Measurements from ENCODE around the gene NAT9. TPM values are rescaled to one million over a fixed set of nuclear protein-coding genes. Genes with fewer than 3 reads are reported as not detected.

NAT9 gene
- total and polyA plus RNA-seq, 2 donors (not counting 3 experiments of a cell fraction or from before 2014, with no cell fraction given): 39.3 to 44.8 TPM

DNA sequence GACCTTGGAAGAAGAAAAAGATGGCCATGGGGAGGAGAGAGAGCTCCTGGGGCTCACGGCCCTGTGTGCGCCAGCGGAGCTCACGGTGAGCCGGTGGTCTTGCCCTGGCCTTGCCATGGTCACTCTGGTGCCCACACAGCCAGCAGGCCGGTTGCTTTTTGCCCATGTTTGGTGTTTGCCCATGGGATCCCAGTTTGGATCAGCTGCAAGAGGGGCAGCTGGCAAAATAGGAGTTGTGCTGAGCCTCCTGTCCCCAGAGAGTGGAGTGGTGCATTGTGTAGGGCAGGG lies 26.2 kb downstream of the NAT9 start:
- no peaks in the 10 kb centered on the region for H3K27me3 ChIP-seq (ENCODE audit: control insufficient read depth in 2 of 2, insufficient read depth in 2 of 2, low read length in 2 of 2)

DNA sequence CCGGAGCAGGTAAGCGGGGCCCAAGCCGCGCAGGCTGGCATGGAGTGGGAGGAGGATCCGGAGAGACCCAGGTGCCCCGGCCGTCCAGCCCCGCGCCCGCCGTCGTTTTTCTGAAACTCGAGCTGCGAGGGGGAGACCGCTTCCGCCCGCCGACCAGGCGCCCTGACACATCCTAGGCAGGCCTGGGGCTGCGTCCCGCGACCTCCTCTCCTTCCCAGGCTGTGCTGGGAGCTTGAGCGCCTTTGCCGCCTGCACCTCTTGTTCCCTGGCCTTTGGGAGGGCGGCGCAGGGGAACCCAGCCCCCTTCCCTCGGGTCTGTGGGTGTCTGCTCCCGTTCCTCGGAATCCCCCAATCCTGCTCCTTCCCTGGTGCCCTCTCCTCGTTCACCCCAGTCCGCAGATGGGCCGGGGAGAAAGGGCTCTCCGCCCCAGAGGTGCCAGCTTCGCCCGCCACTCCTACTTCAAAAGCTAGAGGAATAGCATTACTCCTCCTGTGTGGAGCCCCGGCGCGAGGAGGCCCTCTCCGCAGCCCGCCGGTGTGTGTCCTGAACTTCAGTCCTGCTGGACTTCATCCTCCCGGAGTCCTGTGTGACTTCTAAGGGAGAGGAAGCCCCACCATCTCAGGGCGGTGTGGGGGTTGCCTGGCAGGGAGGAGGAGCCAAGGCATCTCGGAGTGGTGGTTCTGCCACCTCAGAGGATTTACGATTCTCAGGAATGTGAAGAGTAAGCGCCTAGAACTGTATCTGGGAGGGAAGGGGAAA lies 26.7 kb downstream of the NAT9 start:
- CTCF ChIA-PET: interaction anchor here (0.8 to 2.3 kb wide), 11 partner anchors 9 to 113 kb away, joined by 3 to 17 read pairs (median 5); partner anchors contain the start of gene NAT9
- POLR2A ChIA-PET: interaction anchor here (1.7 kb wide), 1 partner anchor 27 kb away, joined by 5 read pairs; a partner anchor contains a TSS
- dilution Hi-C loops (cut with MboI; ENCODE audit: extremely low pct_ligation_motif_present, low sequenced_read_pairs): no loop called here

More for the DNA sequence above, 26.2 kb downstream of the NAT9 start:
- Histone ChIP-seq H3K79me2 (ENCODE audit: control insufficient read depth, insufficient read depth, low read length) (no peaks in the 10 kb centered on the region), H3K4me2 (ENCODE audit: insufficient read depth, low read length) (peak overlapping the region; percentile 82), H3K9me3 (replicated peaks; ENCODE audit: control insufficient read depth, insufficient read depth, low read length) (no peaks in the 10 kb centered on the region), H3K36me3 (ENCODE audit: control insufficient read depth in 2 of 2, extremely low read depth in 1 of 2, insufficient read depth in 2 of 2, low read length in 2 of 2) (no peaks in the 10 kb centered on the region), H2AFZ (ENCODE audit: low read depth, low read length) (no peak overlapping the region), H3K9me1 (replicated peaks; ENCODE audit: control insufficient read depth, extremely low read depth, insufficient read depth, low read length) (no peaks in the 10 kb centered on the region), H3K27ac (ENCODE audit: insufficient read depth, low read depth, low read length) (no peak overlapping the region), H3K4me1 (ENCODE audit: control insufficient read depth, extremely low read depth, insufficient read depth, low read length) (peaks cover 4% of the 10 kb centered on the region), H3K4me3 (replicated peaks in 1 of 3; ENCODE audit: insufficient read depth in 1 of 3, low read depth in 1 of 3, low read length in 3 of 3) (no peak overlapping the region), H4K20me1 (replicated peaks; ENCODE audit: control insufficient read depth, extremely low read depth, insufficient read depth, low read length) (no peaks in the 10 kb centered on the region), H3K9ac (replicated peaks; ENCODE audit: extremely low read depth, insufficient read depth, low read length) (no peak overlapping the region)
- intact Hi-C loops (cut with micrococcal nuclease) (no loop called here), dilution Hi-C loops (cut with MboI; ENCODE audit: extremely low pct_ligation_motif_present, low sequenced_read_pairs) (no loop called here)
- ChIA-PET CTCF (interaction anchor here (0.9 to 2.3 kb wide), 8 partner anchors 10 to 112 kb away, joined by 3 to 17 read pairs (median 5); no protein-coding TSS in a partner anchor), POLR2A (interaction anchor here (1.7 kb wide), 1 partner anchor 27 kb away, joined by 5 read pairs; a partner anchor contains a TSS)
- TF ChIP-seq POLR2AphosphoS5 (IDR thresholded peaks at IDR 0.05; ENCODE audit: insufficient read depth, low read depth, low read length): no peak
- TF ChIP-seq, protein P1, sequence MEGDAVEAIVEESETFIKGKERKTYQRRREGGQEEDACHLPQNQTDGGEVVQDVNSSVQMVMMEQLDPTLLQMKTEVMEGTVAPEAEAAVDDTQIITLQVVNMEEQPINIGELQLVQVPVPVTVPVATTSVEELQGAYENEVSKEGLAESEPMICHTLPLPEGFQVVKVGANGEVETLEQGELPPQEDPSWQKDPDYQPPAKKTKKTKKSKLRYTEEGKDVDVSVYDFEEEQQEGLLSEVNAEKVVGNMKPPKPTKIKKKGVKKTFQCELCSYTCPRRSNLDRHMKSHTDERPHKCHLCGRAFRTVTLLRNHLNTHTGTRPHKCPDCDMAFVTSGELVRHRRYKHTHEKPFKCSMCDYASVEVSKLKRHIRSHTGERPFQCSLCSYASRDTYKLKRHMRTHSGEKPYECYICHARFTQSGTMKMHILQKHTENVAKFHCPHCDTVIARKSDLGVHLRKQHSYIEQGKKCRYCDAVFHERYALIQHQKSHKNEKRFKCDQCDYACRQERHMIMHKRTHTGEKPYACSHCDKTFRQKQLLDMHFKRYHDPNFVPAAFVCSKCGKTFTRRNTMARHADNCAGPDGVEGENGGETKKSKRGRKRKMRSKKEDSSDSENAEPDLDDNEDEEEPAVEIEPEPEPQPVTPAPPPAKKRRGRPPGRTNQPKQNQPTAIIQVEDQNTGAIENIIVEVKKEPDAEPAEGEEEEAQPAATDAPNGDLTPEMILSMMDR (IDR thresholded peaks at IDR 0.05; ENCODE audit: extremely low read depth in 1 of 2, insufficient read depth in 1 of 2, low read depth in 1 of 2, low read length in 2 of 2): no peak
- DNase-seq (ENCODE audit: low read depth, low spot score): no peak
- no TSS peak for BruUV-seq (replicated peaks)
- FAIRE-seq: peak; percentile 18

More for the DNA sequence above, 26.7 kb downstream of the NAT9 start:
- TF ChIP-seq EZH2 (IDR thresholded peaks at IDR 0.05; ENCODE audit: borderline replicate concordance, low read depth, low read length, severe bottlenecking) (no peak), GATA2 (IDR thresholded peaks at IDR 0.05; ENCODE audit: insufficient read depth, insufficient read length, low read depth, low read length) (no peak), MYC (IDR thresholded peaks at IDR 0.05; ENCODE audit: low read depth, low read length) (no peak), JUN (IDR thresholded peaks at IDR 0.05; ENCODE audit: borderline replicate concordance, insufficient read depth, insufficient read length, low read depth) (no peak), POLR2AphosphoS5 (IDR thresholded peaks at IDR 0.05; ENCODE audit: insufficient read depth, low read depth, low read length) (no peak), FOS (IDR thresholded peaks at IDR 0.05; ENCODE audit: borderline replicate concordance, insufficient read depth, low read length) (no peak), POLR2A (IDR thresholded peaks at IDR 0.05; ENCODE audit: low read depth, low read length) (no peak)
- TF ChIP-seq, protein P2, sequence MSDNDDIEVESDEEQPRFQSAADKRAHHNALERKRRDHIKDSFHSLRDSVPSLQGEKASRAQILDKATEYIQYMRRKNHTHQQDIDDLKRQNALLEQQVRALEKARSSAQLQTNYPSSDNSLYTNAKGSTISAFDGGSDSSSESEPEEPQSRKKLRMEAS (IDR thresholded peaks at IDR 0.05; ENCODE audit: insufficient read depth, insufficient read length): no peak
- TF ChIP-seq, protein P1 (IDR thresholded peaks at IDR 0.05; ENCODE audit: extremely low read depth in 1 of 2, insufficient read depth in 1 of 2, low read depth in 1 of 2, low read length in 2 of 2): no peak
- Histone ChIP-seq H3K27me3 (ENCODE audit: control insufficient read depth in 2 of 2, insufficient read depth in 2 of 2, low read length in 2 of 2) (no peaks in the 10 kb centered on the region), H3K4me3 (replicated peaks in 1 of 3; ENCODE audit: insufficient read depth in 1 of 3, low read depth in 1 of 3, low read length in 3 of 3) (peak overlapping the region; percentile 47 to 71 (median 57)), H4K20me1 (replicated peaks; ENCODE audit: control insufficient read depth, extremely low read depth, insufficient read depth, low read length) (no peaks in the 10 kb centered on the region), H3K27ac (ENCODE audit: insufficient read depth, low read depth, low read length) (no peak overlapping the region), H3K36me3 (ENCODE audit: control insufficient read depth in 2 of 2, extremely low read depth in 1 of 2, insufficient read depth in 2 of 2, low read length in 2 of 2) (no peaks in the 10 kb centered on the region), H2AFZ (ENCODE audit: low read depth, low read length) (peak overlapping the region; percentile 93), H3K9me1 (replicated peaks; ENCODE audit: control insufficient read depth, extremely low read depth, insufficient read depth, low read length) (no peaks in the 10 kb centered on the region), H3K4me2 (ENCODE audit: insufficient read depth, low read length) (peak overlapping the region; percentile 82), H3K4me1 (ENCODE audit: control insufficient read depth, extremely low read depth, insufficient read depth, low read length) (peaks cover 4% of the 10 kb centered on the region), H3K79me2 (ENCODE audit: control insufficient read depth, insufficient read depth, low read length) (no peaks in the 10 kb centered on the region), H3K9ac (replicated peaks; ENCODE audit: extremely low read depth, insufficient read depth, low read length) (peak overlapping the region; percentile 56), H3K9me3 (replicated peaks; ENCODE audit: control insufficient read depth, insufficient read depth, low read length) (no peaks in the 10 kb centered on the region)
- no TSS peak for BruUV-seq (replicated peaks)
- no peak for FAIRE-seq
- intact Hi-C loops (cut with micrococcal nuclease): loop anchor here (1.0 to 10.0 kb wide), 2 partner anchors 8 to 1435 kb away; partner anchors contain the start of gene CDC42EP4
- DNase-seq (ENCODE audit: low read depth, low spot score): no peak

Measured in endothelial cell of umbilical vein (primary cell).